A549 treated with Mapracorat at 1 μM for 4 hours (cell line): ENCODE measurements around the gene DNAJC11. TPM values are rescaled to one million over a fixed set of nuclear protein-coding genes. Genes with fewer than 3 reads are reported as not detected.

Source experiments
- total RNA-seq: library from RNA; stranded (reverse); fragments of 200-300 nt; extraction: Qiagen RNA extraction; gene quantifications from 5 replicates; pipeline ENCODE4 v1.2.3, GENCODE V29; 2022

Gene DNAJC11
- 32.3 to 35.5 TPM (median 33.0 TPM) in 5 replicates for total RNA-seq

GRCh38 chr1:6701437-6702153 is at the start of gene DNAJC11:
Gene DNAJC11, minus strand, starts transcription at chr1:6701816. Its CDS starts 16 bp downstream, at chr1:6701800.

GRCh38 chr1:6624710-6625583 is 76.7 kb downstream of the DNAJC11 start, which contains the start of gene THAP3:
Gene THAP3, plus strand, starts transcription at chr1:6624868. Its CDS starts 351 bp downstream, at chr1:6625219.

GRCh38 chr1:6613361-6614018 is 88.1 kb downstream of the DNAJC11 start, which contains the start of gene PHF13:
Gene PHF13, plus strand, starts transcription at chr1:6613731. Its CDS starts 336 bp downstream, at chr1:6614067.

GRCh38 chr1:6602669-6603237 is 98.9 kb downstream of the DNAJC11 start, which contains the start of gene KLHL21:
Gene KLHL21, minus strand, starts transcription at chr1:6602869. Its CDS starts 52 bp downstream, at chr1:6602817.

Other genes starting within 250 kb of the DNAJC11 start
- gene TNFRSF25, start 235.6 kb downstream of the DNAJC11 start, total RNA-seq: 2.3 to 4.9 TPM (median 3.4 TPM) in 5 replicates
- 2.6 to 4.9 TPM (median 3.3 TPM) in 5 replicates for gene PLEKHG5, start 210.1 kb downstream of the DNAJC11 start, total RNA-seq
- 3.5 to 4.9 TPM (median 3.9 TPM) in 5 replicates for gene NOL9, start 147.3 kb downstream of the DNAJC11 start, total RNA-seq
- not detected in 5 replicates for gene TAS1R1, start 146.5 kb downstream of the DNAJC11 start, total RNA-seq
- gene ZBTB48, start 121.8 kb downstream of the DNAJC11 start, total RNA-seq: 12.0 to 18.4 TPM (median 17.1 TPM) in 5 replicates
- gene KLHL21, start 98.9 kb downstream of the DNAJC11 start, total RNA-seq: 14.9 to 25.9 TPM (median 21.8 TPM) in 5 replicates
- 8.0 to 11.6 TPM (median 9.5 TPM) in 5 replicates for gene PHF13, start 88.1 kb downstream of the DNAJC11 start, total RNA-seq
- 14.3 to 18.9 TPM (median 16.6 TPM) in 5 replicates for gene THAP3, start 76.9 kb downstream of the DNAJC11 start, total RNA-seq
- 60.7 to 71.7 TPM (median 69.2 TPM) in 5 replicates for gene CAMTA1, start 83.6 kb upstream of the DNAJC11 start, total RNA-seq